ENCODE data around the gene ZFAND2A.

ZFAND2A gene

GRCh38 chr7:1106063-1106792 lies 53.8 kb downstream of the ZFAND2A start:
- no peak for DNase-seq (ENCODE audit: low read depth)

GRCh38 chr7:1105189-1105588 lies 54.8 kb downstream of the ZFAND2A start:
- no peak for DNase-seq (ENCODE audit: low read depth)

- DNase-seq (ENCODE audit: low read depth): no peak
These were observed 55.3 kb downstream of the ZFAND2A start for GRCh38 chr7:1104516-1105179.

GRCh38 chr7:1103789-1104515 lies 56.0 kb downstream of the ZFAND2A start:
- no peak for DNase-seq (ENCODE audit: low read depth)

GRCh38 chr7:1103009-1103788 lies 56.8 kb downstream of the ZFAND2A start:
- DNase-seq (ENCODE audit: low read depth): no peak
